GM12878 (cell line): ENCODE data around the gene TXLNB. TPM values are rescaled to one million over a fixed set of nuclear protein-coding genes. Genes with fewer than 3 reads are reported as not detected.

Experiments used
- ATAC-seq: fragments of 200-7000 bp; cut with Tn5 transposase; 3 replicates; pipeline ENCODE4 v1.9.1; 2020; ENCODE audit warnings: mild to moderate bottlenecking, moderate library complexity
- BruUV-seq: library from RNA; stranded (reverse); fragments of 400-500 nt; replicated peaks from 2 replicates; lab custom pipeline; 2021; lab: Mats Ljungman, UMichigan
- CTCF ChIA-PET: fragments of 300-600 bp; sonication (Branson Sonifier 250); formaldehyde crosslinking; extraction: SDS; loops from one replicate; lab custom pipeline; 2021; ENCODE audit warnings: inconsistent platforms; lab: Yijun Ruan, JAX
- POLR2A ChIA-PET: fragments of 350-600 bp; formaldehyde crosslinking; extraction: SDS; loops from one replicate; lab custom pipeline; 2021; ENCODE audit warnings: inconsistent platforms; lab: Charles Lee
- RAD21 ChIA-PET: fragments of 300-600 bp; sonication (Branson Sonifier 250); formaldehyde crosslinking; loops from one replicate; lab custom pipeline; 2023; ENCODE audit warnings: antibody characterized with exemption; ENCODE audit not compliant: unreplicated experiment; lab: Charles Lee
- SMC1A ChIA-PET: fragments of 300-600 bp; sonication (Branson Sonifier 250); formaldehyde crosslinking; loops from one replicate; lab custom pipeline; 2023; ENCODE audit not compliant: unreplicated experiment, uncharacterized antibody; lab: Charles Lee
- DNase-seq: peaks from one replicate; pipeline ENCODE4 v3.0.0-alpha.2; 2011; ENCODE audit warnings: low read depth, low spot score
- FAIRE-seq: peaks from 3 replicates; lab custom pipeline; 2011; peaks lifted over from hg19 to GRCh38; lab: Jason Lieb, UNC
- H2AFZ ChIP-seq: 2 replicates; pipeline ENCODE4 v1.6.0; 2011; ENCODE audit warnings: low read depth, low read length, control low read depth; ENCODE audit not compliant: control insufficient read depth
- H3K27ac ChIP-seq: 2 replicates; pipeline ENCODE4 v1.5.1; 2011; ENCODE audit warnings: control low read depth; ENCODE audit not compliant: control insufficient read depth, insufficient read depth
- H3K27me3 ChIP-seq, 2 experiments: replicated peaks in 1 of 2; 2 replicates each; pipeline versions ENCODE4 v1.6.0 to v1.6.1; 2011; ENCODE audit warnings: low read length in 1 of 2; ENCODE audit not compliant: control insufficient read depth in 2 of 2, insufficient read depth in 2 of 2
- H3K36me3 ChIP-seq, 2 experiments: 2 replicates each; pipeline ENCODE4 v1.5.1; 2011; ENCODE audit warnings: low read length in 1 of 2; ENCODE audit not compliant: control insufficient read depth in 2 of 2, insufficient read depth in 2 of 2
- H3K4me1 ChIP-seq: 2 replicates; pipeline ENCODE4 v1.6.1; 2011; ENCODE audit warnings: mild to moderate bottlenecking, low read length, moderate library complexity, mixed read lengths; ENCODE audit not compliant: control insufficient read depth, insufficient read depth
- H3K4me2 ChIP-seq: 2 replicates; pipeline ENCODE4 v1.6.0; 2011; ENCODE audit warnings: control low read depth; ENCODE audit not compliant: control insufficient read depth, insufficient read depth
- H3K4me3 ChIP-seq: fragments of 200-600 bp; sonication (generic); 2 replicates; pipeline ENCODE4 v1.5.1; 2016
- H3K79me2 ChIP-seq: 2 replicates; pipeline ENCODE4 v1.6.0; 2011; ENCODE audit warnings: low read length; ENCODE audit not compliant: control insufficient read depth, insufficient read depth
- H3K9ac ChIP-seq: 2 replicates; pipeline ENCODE4 v1.8.0; 2011; ENCODE audit warnings: low read length, control low read depth, mixed read lengths; ENCODE audit not compliant: control insufficient read depth, insufficient read depth
- H3K9me3 ChIP-seq: replicated peaks from 3 replicates; pipeline ENCODE4 v1.5.1; 2011; ENCODE audit warnings: mild to moderate bottlenecking, low read length; ENCODE audit not compliant: control insufficient read depth, insufficient read depth
- H4K20me1 ChIP-seq: 2 replicates; pipeline ENCODE4 v1.6.0; 2011; ENCODE audit not compliant: control insufficient read depth, insufficient read depth
- EED ChIP-seq: sonication (generic); IDR thresholded peaks from 2 replicates; pipeline ENCODE4 v1.6.1; 2016; ENCODE audit warnings: antibody characterized with exemption, low read depth
- HDAC6 ChIP-seq: fragments of 200-600 bp; sonication (generic); IDR thresholded peaks from one replicate; pipeline ENCODE4 v1.8.0; 2017; ENCODE audit warnings: antibody characterized with exemption; ENCODE audit not compliant: unreplicated experiment
- IRF4 ChIP-seq: IDR thresholded peaks from 2 replicates; pipeline ENCODE4 v1.6.1; 2011; ENCODE audit warnings: low read depth, low read length
- LARP7 ChIP-seq: fragments of 450-650 bp; IDR thresholded peaks from 2 replicates; pipeline ENCODE4 v1.6.1; 2017; ENCODE audit warnings: mild to moderate bottlenecking
- MXI1 ChIP-seq: fragments of 150-350 bp; IDR thresholded peaks from 2 replicates; pipeline ENCODE4 v1.6.1; 2011; ENCODE audit warnings: low read depth, mild to moderate bottlenecking, inconsistent platforms, low read length, improper control_type of control experiment
- NRF1 ChIP-seq: conservative IDR thresholded peaks from 2 replicates; pipeline ENCODE4 v1.6.1; 2011; ENCODE audit warnings: mild to moderate bottlenecking, low read depth, low read length, improper control_type of control experiment
- POLR2AphosphoS2 ChIP-seq: IDR thresholded peaks from 2 replicates; pipeline ENCODE4 v1.6.1; 2011; ENCODE audit warnings: low read depth, mild to moderate bottlenecking, low read length, improper control_type of control experiment, moderate library complexity
- SREBF2 ChIP-seq: IDR thresholded peaks from 2 replicates; pipeline ENCODE4 v1.6.1; 2012; ENCODE audit warnings: mild to moderate bottlenecking, low read length
- TBL1XR1 ChIP-seq: IDR thresholded peaks from 2 replicates; pipeline ENCODE4 v1.6.1; 2012; ENCODE audit warnings: low read depth, low read length, improper control_type of control experiment
- ZNF207 ChIP-seq: fragments of 450-650 bp; IDR thresholded peaks from 2 replicates; pipeline ENCODE4 v1.6.1; 2014; ENCODE audit warnings: antibody characterized with exemption, mild to moderate bottlenecking, borderline replicate concordance
- ZNF217 ChIP-seq: fragments of 450-650 bp; IDR thresholded peaks from 2 replicates; pipeline ENCODE4 v1.6.1; 2017; ENCODE audit warnings: antibody characterized with exemption, mild to moderate bottlenecking
- ZNF24 ChIP-seq: fragments of 450-650 bp; IDR thresholded peaks from 2 replicates; pipeline ENCODE4 v1.6.1; 2017; ENCODE audit warnings: antibody characterized with exemption, mild to moderate bottlenecking
- ZSCAN29 ChIP-seq: fragments of 450-650 bp; IDR thresholded peaks from 2 replicates; pipeline ENCODE4 v1.6.1; 2017; ENCODE audit warnings: mild to moderate bottlenecking, moderate library complexity
- WGBS: methylation state at CpG from one replicate; pipeline ENCODE4 v1.1.6; 2016; ENCODE audit warnings: low lambda C conversion rate; ENCODE audit not compliant: insufficient replicate concordance, insufficient coverage; ENCODE audit errors: missing lambda C conversion rate; 5-methylcytosine and 5-hydroxymethylcytosine counted together
- in situ Hi-C: fragments of 300-500 bp; cut with MboI; formaldehyde crosslinking; loops from 9 replicates; pipeline ENCODE4 v1.14.3; 2018; ENCODE audit warnings: mixed read lengths
- intact Hi-C: fragments of 100-400 bp; cut with micrococcal nuclease; formaldehyde crosslinking; loops from one replicate; pipeline ENCODE4 v1.14.2; 2022; ENCODE audit not compliant: unreplicated experiment
- polyA plus RNA-seq, 11 experiments: library from polyadenylated mRNA; depleted of rRNA in 4 of 11; unstranded in 6 of 11; stranded (reverse) in 5 of 11; fragments of >200 nt; fragmentation: Nextera tagmentation in 4 of 11; fragmentation: Illumina TruSeq in 1 of 11; extraction: Ambion mirVana in 4 of 11; extraction: Trizol in 1 of 11; gene quantifications; 1 replicate in 1 of 11; 2 replicates in 10 of 11; pipeline versions ENCODE4 v1.2.1 to v1.2.3, GENCODE V29; 2011 to 2016; ENCODE audit warnings: inconsistent platforms in 2 of 11, missing spikeins in 2 of 11, low read depth in 1 of 11
- total RNA-seq, 4 experiments: library from RNA; depleted of rRNA in 3 of 4; stranded (reverse); fragments of >200 nt in 3 of 4; fragmentation: Illumina TruSeq in 1 of 4; extraction: Trizol in 1 of 4; gene quantifications; 2 replicates each; pipeline versions ENCODE4 v1.2.1 to v1.2.3, GENCODE V29; 2013 to 2021
- TF ChIP-seq, protein P1 (sequence below): fragments of 450-650 bp; IDR thresholded peaks from 2 replicates; pipeline ENCODE4 v1.6.1; 2017; ENCODE audit warnings: antibody characterized with exemption, mild to moderate bottlenecking, moderate library complexity
- TF ChIP-seq, protein P2 (sequence below): IDR thresholded peaks from 2 replicates; pipeline ENCODE4 v1.6.1; 2012; ENCODE audit warnings: mild to moderate bottlenecking, low read depth, low read length

Gene TXLNB
- total and polyA plus RNA-seq, 10 of the 15 experiments (the other 5 are each of a cell fraction or from before 2014, with no cell fraction given), result 0.07 to 1.3 (median 0.22) TPM; not detected in 1

DNA sequence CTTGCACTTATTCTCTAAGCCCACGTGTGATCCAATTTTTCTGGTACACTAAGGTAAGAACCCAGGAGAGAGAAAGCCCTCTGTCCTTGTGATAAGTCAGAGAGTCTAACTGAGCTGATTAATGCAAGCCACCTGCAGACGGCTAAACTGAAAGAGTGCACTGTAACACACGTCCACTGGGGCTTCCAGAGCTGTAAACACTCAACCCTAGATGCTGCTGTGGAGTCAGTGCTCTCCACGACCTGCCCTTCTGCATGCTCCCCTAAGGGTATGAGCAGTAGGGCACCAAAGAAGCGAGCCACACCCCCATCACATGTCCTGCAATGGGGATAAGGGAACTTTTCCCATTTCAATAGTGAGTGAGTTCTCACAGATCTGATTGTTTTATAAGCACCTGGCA, 55.7 kb downstream of the TXLNB start:
- no peaks in the 10 kb centered on the region; the same call in 1 of the 3 replicates for H3K9me3 ChIP-seq
- in situ Hi-C loops (no loop called here), intact Hi-C loops (no loop called here)
- ATAC-seq (no peak), DNase-seq (no peak), FAIRE-seq (no peak)
- no peaks in the 10 kb centered on the region for H3K36me3 ChIP-seq
- no peak overlapping the region for H3K27ac ChIP-seq
- no peaks in the 10 kb centered on the region for H3K4me1 ChIP-seq
- H3K4me2 ChIP-seq, result no peak overlapping the region
- TF ChIP-seq SREBF2 (no peak), IRF4 (no peak), ZNF217 (no peak), ZNF24 (no peak), LARP7 (no peak), MXI1 (no peak), TBL1XR1 (no peak), HDAC6 (no peak), ZSCAN29 (no peak), ZNF207 (no peak), NRF1 (no peak), EED (no peak), POLR2AphosphoS2 (no peak)
- TF ChIP-seq, protein P1, sequence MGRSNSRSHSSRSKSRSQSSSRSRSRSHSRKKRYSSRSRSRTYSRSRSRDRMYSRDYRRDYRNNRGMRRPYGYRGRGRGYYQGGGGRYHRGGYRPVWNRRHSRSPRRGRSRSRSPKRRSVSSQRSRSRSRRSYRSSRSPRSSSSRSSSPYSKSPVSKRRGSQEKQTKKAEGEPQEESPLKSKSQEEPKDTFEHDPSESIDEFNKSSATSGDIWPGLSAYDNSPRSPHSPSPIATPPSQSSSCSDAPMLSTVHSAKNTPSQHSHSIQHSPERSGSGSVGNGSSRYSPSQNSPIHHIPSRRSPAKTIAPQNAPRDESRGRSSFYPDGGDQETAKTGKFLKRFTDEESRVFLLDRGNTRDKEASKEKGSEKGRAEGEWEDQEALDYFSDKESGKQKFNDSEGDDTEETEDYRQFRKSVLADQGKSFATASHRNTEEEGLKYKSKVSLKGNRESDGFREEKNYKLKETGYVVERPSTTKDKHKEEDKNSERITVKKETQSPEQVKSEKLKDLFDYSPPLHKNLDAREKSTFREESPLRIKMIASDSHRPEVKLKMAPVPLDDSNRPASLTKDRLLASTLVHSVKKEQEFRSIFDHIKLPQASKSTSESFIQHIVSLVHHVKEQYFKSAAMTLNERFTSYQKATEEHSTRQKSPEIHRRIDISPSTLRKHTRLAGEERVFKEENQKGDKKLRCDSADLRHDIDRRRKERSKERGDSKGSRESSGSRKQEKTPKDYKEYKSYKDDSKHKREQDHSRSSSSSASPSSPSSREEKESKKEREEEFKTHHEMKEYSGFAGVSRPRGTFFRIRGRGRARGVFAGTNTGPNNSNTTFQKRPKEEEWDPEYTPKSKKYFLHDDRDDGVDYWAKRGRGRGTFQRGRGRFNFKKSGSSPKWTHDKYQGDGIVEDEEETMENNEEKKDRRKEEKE, result no peak
- TF ChIP-seq, protein P2, sequence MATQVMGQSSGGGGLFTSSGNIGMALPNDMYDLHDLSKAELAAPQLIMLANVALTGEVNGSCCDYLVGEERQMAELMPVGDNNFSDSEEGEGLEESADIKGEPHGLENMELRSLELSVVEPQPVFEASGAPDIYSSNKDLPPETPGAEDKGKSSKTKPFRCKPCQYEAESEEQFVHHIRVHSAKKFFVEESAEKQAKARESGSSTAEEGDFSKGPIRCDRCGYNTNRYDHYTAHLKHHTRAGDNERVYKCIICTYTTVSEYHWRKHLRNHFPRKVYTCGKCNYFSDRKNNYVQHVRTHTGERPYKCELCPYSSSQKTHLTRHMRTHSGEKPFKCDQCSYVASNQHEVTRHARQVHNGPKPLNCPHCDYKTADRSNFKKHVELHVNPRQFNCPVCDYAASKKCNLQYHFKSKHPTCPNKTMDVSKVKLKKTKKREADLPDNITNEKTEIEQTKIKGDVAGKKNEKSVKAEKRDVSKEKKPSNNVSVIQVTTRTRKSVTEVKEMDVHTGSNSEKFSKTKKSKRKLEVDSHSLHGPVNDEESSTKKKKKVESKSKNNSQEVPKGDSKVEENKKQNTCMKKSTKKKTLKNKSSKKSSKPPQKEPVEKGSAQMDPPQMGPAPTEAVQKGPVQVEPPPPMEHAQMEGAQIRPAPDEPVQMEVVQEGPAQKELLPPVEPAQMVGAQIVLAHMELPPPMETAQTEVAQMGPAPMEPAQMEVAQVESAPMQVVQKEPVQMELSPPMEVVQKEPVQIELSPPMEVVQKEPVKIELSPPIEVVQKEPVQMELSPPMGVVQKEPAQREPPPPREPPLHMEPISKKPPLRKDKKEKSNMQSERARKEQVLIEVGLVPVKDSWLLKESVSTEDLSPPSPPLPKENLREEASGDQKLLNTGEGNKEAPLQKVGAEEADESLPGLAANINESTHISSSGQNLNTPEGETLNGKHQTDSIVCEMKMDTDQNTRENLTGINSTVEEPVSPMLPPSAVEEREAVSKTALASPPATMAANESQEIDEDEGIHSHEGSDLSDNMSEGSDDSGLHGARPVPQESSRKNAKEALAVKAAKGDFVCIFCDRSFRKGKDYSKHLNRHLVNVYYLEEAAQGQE, result no peak
- H3K27me3 ChIP-seq, result no peaks in the 10 kb centered on the region
- BruUV-seq, result no TSS peak
- H3K9ac ChIP-seq, result no peak overlapping the region
- H3K79me2 ChIP-seq, result no peaks in the 10 kb centered on the region
- H2AFZ ChIP-seq, result no peak overlapping the region
- RAD21 ChIA-PET, result no interaction called here
- POLR2A ChIA-PET, result interaction anchor here (0.6 kb wide), 1 partner anchor 11 kb away, joined by 3 read pairs; no protein-coding TSS in a partner anchor
- no peak overlapping the region for H3K4me3 ChIP-seq
- no peaks in the 10 kb centered on the region for H4K20me1 ChIP-seq
- CTCF ChIA-PET, result interaction anchor here (0.6 to 2.6 kb wide), 3 partner anchors 15 to 1324 kb away, joined by 3 to 5 read pairs (median 5); no protein-coding TSS in a partner anchor
- WGBS, result 20% methylated on average over 5 of the region's 5 CpGs
- SMC1A ChIA-PET, result interaction anchor here (1.4 to 1.6 kb wide), 2 partner anchors 20 to 76 kb away, joined by 4 to 5 read pairs; no protein-coding TSS in a partner anchor
